GM18505 (cell line): ENCODE results near the gene UNC13A.

Experiments used
- ATAC-seq: cut with Tn5 transposase; IDR thresholded peaks from one replicate; pipeline ENCODE4 v1.9.1; 2021; ENCODE audit not compliant: unreplicated experiment
- POLR2A ChIP-seq: IDR thresholded peaks from 4 replicates; pipeline ENCODE4 v1.6.1; 2011; ENCODE audit warnings: borderline replicate concordance; ENCODE audit not compliant: insufficient read depth, insufficient read length; ENCODE audit errors: extremely low read depth

UNC13A gene

DNA sequence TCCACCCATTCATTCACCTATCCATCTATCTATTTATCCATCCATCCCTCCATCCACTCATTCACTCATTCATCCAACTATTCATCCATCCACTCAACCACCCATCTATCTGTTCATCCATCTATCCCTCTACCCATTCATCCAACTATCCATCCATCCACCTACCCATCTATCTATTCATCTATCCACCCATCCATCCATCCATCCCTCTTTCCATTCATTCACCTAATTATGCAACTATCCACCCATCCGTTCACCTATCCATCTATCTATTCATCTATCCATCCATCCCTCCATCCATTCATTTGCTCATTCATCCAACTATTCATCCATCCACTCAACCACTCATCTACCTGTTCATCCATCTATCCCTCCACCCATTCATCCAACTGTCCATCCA is 54.5 kb downstream of the UNC13A start:
- TF ChIP-seq POLR2A, result no peak
- ATAC-seq, result no peak

DNA sequence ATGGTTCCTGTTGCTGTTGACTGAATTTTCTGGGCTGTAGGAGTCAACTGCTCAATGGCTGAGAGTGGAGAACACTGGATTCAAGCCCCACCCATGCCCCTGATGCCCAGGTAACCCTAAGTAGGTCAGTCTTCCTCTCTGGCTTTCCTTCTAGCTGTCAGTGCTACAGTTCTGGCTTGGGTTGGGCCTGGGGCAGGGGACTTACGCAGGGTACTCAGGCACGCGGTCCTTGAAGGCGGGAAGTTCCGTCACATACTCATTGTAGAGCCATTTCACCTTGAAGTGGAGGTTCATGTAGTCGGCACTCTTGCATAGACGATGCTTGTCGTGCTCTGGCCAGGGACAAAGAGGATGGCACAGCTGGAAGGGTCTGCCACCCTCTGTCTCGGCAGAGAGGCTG is 55.6 kb downstream of the UNC13A start:
- ATAC-seq, result no peak
- TF ChIP-seq POLR2A, result no peak

- no peak for ATAC-seq
- no peak for TF ChIP-seq POLR2A
Observed at GRCh38 chr19:17629760-17630159, 58.4 kb downstream of the UNC13A start.

DNA sequence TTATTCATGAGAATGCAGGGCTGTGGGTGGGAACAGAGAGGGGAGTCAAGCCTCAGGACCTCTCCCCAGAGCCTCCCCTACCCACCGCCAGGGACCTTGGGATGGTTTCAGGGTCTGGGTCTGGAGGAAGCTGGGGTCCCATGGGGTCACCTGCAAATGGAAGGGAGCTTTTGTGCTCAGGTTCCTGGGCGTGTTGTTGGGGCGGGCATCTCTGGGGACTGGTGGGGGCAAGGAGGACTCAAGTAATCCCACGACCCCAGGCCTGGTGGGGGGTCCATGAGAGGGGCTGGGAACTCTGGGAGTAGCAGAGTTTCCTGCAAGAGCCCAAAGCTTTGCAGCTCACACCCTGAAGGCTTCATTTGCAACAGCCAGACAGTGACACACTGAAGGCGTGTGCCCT is 60.2 kb downstream of the UNC13A start:
- ATAC-seq, result no peak
- TF ChIP-seq POLR2A, result no peak

- no peak for TF ChIP-seq POLR2A
- no peak for ATAC-seq
Observed at GRCh38 chr19:17627161-17627560, 61.0 kb downstream of the UNC13A start.

- ATAC-seq, result no peak
- TF ChIP-seq POLR2A, result no peak
Observed at GRCh38 chr19:17626456-17627015, 61.6 kb downstream of the UNC13A start.

DNA sequence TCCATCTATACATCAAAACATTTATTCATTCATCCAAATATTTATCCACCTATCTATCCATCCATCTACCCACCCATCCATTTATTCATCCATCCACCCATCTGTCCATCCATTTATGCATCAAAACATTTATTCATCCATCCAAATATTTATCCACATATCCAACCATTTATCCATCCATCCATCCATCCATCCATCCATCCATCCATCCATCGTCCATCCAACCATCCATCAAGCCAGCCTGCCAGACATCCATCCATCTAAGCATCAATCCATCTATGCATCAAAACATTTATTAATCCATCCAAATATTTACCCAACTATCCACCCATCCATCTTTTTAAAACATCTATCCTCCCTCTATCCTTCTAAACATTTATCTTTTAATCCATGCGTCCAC is 62.2 kb downstream of the UNC13A start:
- TF ChIP-seq POLR2A, result no peak
- ATAC-seq, result no peak

GRCh38 chr19:17625043-17625442 is 63.1 kb downstream of the UNC13A start:
- ATAC-seq, result no peak
- TF ChIP-seq POLR2A, result no peak

DNA sequence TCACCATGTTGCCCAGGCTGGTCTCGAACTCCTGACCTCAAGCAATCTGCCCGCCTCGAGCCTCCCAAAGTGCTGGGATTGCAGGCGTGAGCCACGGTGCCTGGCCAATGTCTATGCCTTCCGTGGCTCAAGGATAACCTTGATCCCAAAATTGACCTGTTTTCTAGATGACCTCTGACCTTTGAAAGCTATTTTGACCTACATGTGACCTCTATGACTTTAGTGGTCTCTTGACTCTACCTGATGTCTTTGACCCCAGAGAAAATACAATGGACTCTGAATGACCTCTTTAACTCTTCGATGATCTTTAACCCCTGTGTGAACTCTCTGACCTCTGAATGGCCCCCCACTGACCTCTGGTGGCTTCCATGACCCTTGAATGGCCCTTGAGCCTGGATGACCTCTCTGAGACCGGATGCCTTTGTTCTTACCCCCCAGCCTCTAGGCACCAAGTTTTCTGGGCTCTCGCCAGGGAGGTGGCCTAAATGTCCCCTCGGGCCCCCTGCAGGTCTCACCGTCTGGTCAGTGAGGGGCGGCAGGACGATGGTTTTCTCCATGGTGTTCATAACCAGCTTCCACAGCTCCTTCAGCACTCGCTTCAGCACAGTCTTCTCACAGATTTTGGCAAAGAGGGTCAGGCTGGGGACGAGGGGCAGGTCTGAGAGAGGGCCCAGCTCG is 63.7 kb downstream of the UNC13A start:
- no peak for ATAC-seq
- no peak for TF ChIP-seq POLR2A

DNA sequence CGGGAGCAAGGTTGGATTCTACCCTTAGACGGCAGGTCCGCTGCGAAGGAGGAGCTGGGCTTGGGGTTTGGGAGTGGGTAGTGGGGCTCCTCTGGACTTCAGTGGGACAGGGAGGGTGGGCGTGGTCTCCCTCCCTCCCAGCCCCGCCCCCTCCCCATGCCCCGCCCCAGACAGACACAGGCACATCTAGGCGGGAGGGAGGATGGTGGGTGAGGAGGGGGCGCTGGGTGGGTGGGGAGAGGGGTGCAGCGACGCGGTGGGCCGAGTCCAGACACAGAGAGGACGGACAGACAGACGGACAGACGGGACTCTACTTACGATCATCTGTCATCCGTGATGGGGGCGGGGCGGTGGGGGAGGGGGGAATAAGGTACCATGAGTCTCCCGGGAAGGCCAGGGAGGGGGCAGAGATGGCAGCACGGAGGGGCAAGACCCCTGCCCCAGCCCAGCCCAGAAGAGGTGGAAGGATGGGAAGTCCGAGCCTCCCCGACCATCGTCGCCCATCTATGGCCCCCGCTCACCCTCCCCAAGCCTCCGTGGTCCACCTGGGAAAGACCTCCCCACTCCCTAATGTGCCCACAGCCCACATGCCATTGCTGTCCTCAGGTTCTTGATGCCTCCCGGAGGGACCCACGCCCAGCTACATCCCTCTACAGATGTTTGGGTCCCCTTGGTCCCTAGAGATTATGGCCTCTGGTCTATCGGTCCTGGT is 64.8 kb downstream of the UNC13A start:
- no peak for ATAC-seq
- no peak for TF ChIP-seq POLR2A

DNA sequence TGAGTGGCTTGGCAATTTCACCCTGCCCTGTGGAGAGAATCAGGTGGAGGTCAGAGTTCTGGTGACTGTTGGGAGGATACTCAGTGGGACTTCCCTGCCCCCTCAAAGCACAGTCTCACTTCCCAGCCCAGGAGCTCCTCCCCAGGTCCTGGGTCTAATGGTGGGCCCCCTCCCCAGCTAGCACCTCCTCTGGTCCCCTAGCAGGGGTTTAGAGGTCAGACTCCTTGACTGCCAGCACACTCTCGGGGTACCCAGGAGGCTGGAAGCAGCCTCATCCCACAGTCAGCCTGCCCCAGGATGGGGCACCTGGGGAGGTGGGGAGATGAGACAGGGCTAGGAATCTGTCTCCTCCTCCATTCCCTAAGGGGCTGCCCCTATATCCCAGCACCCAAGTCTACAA is 67.5 kb downstream of the UNC13A start:
- no peak for TF ChIP-seq POLR2A
- ATAC-seq, result no peak

- TF ChIP-seq POLR2A, result no peak
- ATAC-seq, result no peak
Observed at GRCh38 chr19:17618936-17619335, 69.2 kb downstream of the UNC13A start.

GRCh38 chr19:17618281-17618903 is 69.8 kb downstream of the UNC13A start:
- no peak for TF ChIP-seq POLR2A
- no peak for ATAC-seq

GRCh38 chr19:17617807-17618192 is 70.4 kb downstream of the UNC13A start:
- ATAC-seq, result no peak
- TF ChIP-seq POLR2A, result no peak
